Keratinocyte (primary cell): ENCODE measurements around the gene NF1. TPM values are rescaled to one million over a fixed set of nuclear protein-coding genes. Genes with fewer than 3 reads are reported as not detected.
"Not testable (repeated sequence)": the region's sequence is repeated elsewhere in the genome, so short reads cannot be mapped to it uniquely, and the experiment has no call there.

Experiments used
- DNase-seq: peaks from one replicate; pipeline ENCODE4 v3.0.0-alpha.2; 2011; ENCODE audit warnings: low read depth, missing footprints, low spot score
- FAIRE-seq: peaks from 2 replicates; lab custom pipeline; 2011; peaks lifted over from hg19 to GRCh38; lab: Jason Lieb, UNC
- H2AFZ ChIP-seq: 2 replicates; pipeline ENCODE4 v1.6.0; 2012; ENCODE audit warnings: low read length, control low read depth, inconsistent platforms; ENCODE audit not compliant: control insufficient read depth
- H3K27ac ChIP-seq: 2 replicates; pipeline ENCODE4 v1.5.1; 2011; ENCODE audit warnings: low read length; ENCODE audit not compliant: control insufficient read depth, insufficient read depth
- H3K27me3 ChIP-seq: 3 replicates; pipeline ENCODE4 v1.6.0; 2011; ENCODE audit warnings: low read length; ENCODE audit not compliant: control insufficient read depth, insufficient read depth; ENCODE audit errors: extremely low read depth
- H3K36me3 ChIP-seq, 2 experiments: 2 replicates in 1 of 2; 3 replicates in 1 of 2; pipeline ENCODE4 v1.5.1; 2011; ENCODE audit warnings: low read length in 2 of 2, mild to moderate bottlenecking in 1 of 2; ENCODE audit not compliant: control insufficient read depth in 2 of 2, insufficient read depth in 2 of 2; ENCODE audit errors: extremely low read depth in 1 of 2
- H3K4me1 ChIP-seq: 3 replicates; pipeline ENCODE4 v1.5.1; 2011; ENCODE audit warnings: low read length; ENCODE audit not compliant: control insufficient read depth, insufficient read depth; ENCODE audit errors: extremely low read depth
- H3K4me2 ChIP-seq: 3 replicates; pipeline ENCODE4 v1.6.0; 2011; ENCODE audit warnings: low read depth, low read length; ENCODE audit not compliant: control insufficient read depth, insufficient read depth; ENCODE audit errors: extremely low read depth
- H3K4me3 ChIP-seq, 3 experiments: fragments of 200-600 bp in 1 of 3; sonication (generic) in 1 of 3; 2 replicates in 2 of 3; 3 replicates in 1 of 3; pipeline ENCODE4 v1.5.1; 2011 to 2016; ENCODE audit warnings: low read length in 3 of 3, mild to moderate bottlenecking in 3 of 3, control low read depth in 2 of 3, inconsistent platforms in 1 of 3, low read depth in 1 of 3, mixed read lengths in 1 of 3, mixed run types in 1 of 3, moderate library complexity in 1 of 3; ENCODE audit not compliant: control insufficient read depth in 2 of 3, insufficient read depth in 2 of 3; ENCODE audit errors: extremely low read depth in 1 of 3
- H3K79me2 ChIP-seq: 2 replicates; pipeline ENCODE4 v1.6.0; 2012; ENCODE audit warnings: low read length; ENCODE audit not compliant: control insufficient read depth, insufficient read depth
- H3K9ac ChIP-seq: 3 replicates; pipeline ENCODE4 v1.6.0; 2011; ENCODE audit warnings: low read length; ENCODE audit not compliant: control insufficient read depth, insufficient read depth; ENCODE audit errors: extremely low read depth
- H3K9me1 ChIP-seq: 3 replicates; pipeline ENCODE4 v1.6.0; 2011; ENCODE audit warnings: low read length; ENCODE audit not compliant: control insufficient read depth, insufficient read depth; ENCODE audit errors: extremely low read depth
- H3K9me3 ChIP-seq: 2 replicates; pipeline ENCODE4 v1.5.1; 2012; ENCODE audit warnings: low read depth, low read length; ENCODE audit not compliant: control insufficient read depth
- H4K20me1 ChIP-seq: 3 replicates; pipeline ENCODE4 v1.6.0; 2011; ENCODE audit warnings: low read length; ENCODE audit not compliant: control insufficient read depth, insufficient read depth; ENCODE audit errors: extremely low read depth
- EZH2 ChIP-seq: IDR thresholded peaks from one replicate; pipeline ENCODE4 v1.6.1; 2012; ENCODE audit warnings: inconsistent platforms, mild to moderate bottlenecking, low read length, moderate library complexity
- dilution Hi-C: fragments of 300-500 bp; cut with MboI; formaldehyde crosslinking; loops from one replicate; pipeline ENCODE4 v1.7.0; 2020; ENCODE audit warnings: low sequenced_read_pairs; ENCODE audit not compliant: extremely low pct_ligation_motif_present
- polyA plus RNA-seq, 5 experiments: library from polyadenylated mRNA; depleted of rRNA in 3 of 5; stranded (reverse) in 3 of 5; stranded (forward) in 1 of 5; unstranded in 1 of 5; fragments of >200 nt; gene quantifications; 1 replicate in 1 of 5; 2 replicates in 3 of 5; 3 replicates in 1 of 5; pipeline versions ENCODE4 v1.2.1 to v1.2.3, GENCODE V29; 2011 to 2012; ENCODE audit warnings: missing spikeins in 2 of 5, low read depth in 1 of 5, low replicate concordance in 1 of 5
- TF ChIP-seq, protein P1 (sequence below), 3 experiments: IDR thresholded peaks in 1 of 3; conservative IDR thresholded peaks in 1 of 3; optimal IDR thresholded peaks in 1 of 3; 2 replicates in 2 of 3; 3 replicates in 1 of 3; pipeline versions ENCODE3 to v1.5.1; 2011; ENCODE audit warnings: low read length in 3 of 3, mild to moderate bottlenecking in 3 of 3, moderate library complexity in 2 of 3, control low read depth in 1 of 3, inconsistent platforms in 1 of 3; ENCODE audit not compliant: insufficient read depth in 2 of 3; ENCODE audit errors: extremely low read depth in 1 of 3

NF1 gene
- polyA plus RNA-seq, 1 donor (not counting 4 experiments of a cell fraction or from before 2014, with no cell fraction given): 26.7 TPM

- H3K27me3 ChIP-seq: no peaks in the 10 kb centered on the region
- TF ChIP-seq EZH2: no peak
- TF ChIP-seq, protein P1, sequence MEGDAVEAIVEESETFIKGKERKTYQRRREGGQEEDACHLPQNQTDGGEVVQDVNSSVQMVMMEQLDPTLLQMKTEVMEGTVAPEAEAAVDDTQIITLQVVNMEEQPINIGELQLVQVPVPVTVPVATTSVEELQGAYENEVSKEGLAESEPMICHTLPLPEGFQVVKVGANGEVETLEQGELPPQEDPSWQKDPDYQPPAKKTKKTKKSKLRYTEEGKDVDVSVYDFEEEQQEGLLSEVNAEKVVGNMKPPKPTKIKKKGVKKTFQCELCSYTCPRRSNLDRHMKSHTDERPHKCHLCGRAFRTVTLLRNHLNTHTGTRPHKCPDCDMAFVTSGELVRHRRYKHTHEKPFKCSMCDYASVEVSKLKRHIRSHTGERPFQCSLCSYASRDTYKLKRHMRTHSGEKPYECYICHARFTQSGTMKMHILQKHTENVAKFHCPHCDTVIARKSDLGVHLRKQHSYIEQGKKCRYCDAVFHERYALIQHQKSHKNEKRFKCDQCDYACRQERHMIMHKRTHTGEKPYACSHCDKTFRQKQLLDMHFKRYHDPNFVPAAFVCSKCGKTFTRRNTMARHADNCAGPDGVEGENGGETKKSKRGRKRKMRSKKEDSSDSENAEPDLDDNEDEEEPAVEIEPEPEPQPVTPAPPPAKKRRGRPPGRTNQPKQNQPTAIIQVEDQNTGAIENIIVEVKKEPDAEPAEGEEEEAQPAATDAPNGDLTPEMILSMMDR (optimal IDR thresholded peaks at IDR 0.05 in 1 of 3, IDR thresholded peaks at IDR 0.05 in 1 of 3, conservative IDR thresholded peaks at IDR 0.05 in 1 of 3; ENCODE audit: extremely low read depth in 1 of 3, insufficient read depth in 2 of 3, low read length in 3 of 3): no peak
- no peaks in the 10 kb centered on the region for H3K79me2 ChIP-seq
- dilution Hi-C loops: no loop called here
- no peak overlapping the region for H3K9ac ChIP-seq
- no peaks in the 10 kb centered on the region for H3K9me1 ChIP-seq
- no peaks in the 10 kb centered on the region for H3K9me3 ChIP-seq
- H4K20me1 ChIP-seq: no peaks in the 10 kb centered on the region
- H3K4me2 ChIP-seq: no peak overlapping the region
- no peak overlapping the region for H3K4me3 ChIP-seq
- no peak overlapping the region for H3K27ac ChIP-seq
- no peaks in the 10 kb centered on the region for H3K36me3 ChIP-seq
- DNase-seq (no peak), FAIRE-seq (no peak)
- H2AFZ ChIP-seq: no peak overlapping the region
- peaks cover 17% of the 10 kb centered on the region for H3K4me1 ChIP-seq
Measured at GRCh38 chr17:31310886-31311285, 216.1 kb downstream of the NF1 start.

DNA sequence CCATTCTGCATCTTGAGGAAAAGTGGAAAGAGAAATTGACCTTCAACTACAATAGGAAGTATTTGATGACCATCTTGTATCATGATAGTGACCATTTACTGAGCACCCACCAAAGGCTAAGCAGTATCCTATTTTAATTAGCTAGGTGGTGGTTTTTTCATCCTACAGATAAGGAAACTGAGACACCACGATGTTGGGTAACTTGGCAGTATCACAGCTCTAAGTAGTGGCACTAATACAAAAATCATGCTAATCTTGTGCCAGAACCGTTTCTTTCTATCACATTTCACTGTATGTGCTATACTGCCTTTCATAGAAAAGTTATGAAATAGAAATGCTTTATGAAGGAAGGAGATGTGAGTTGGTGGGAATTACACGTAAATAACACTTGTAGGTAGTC, 216.7 kb downstream of the NF1 start:
- Histone ChIP-seq H3K4me1 (peaks cover 17% of the 10 kb centered on the region), H3K36me3 (no peaks in the 10 kb centered on the region), H3K9me1 (no peaks in the 10 kb centered on the region), H3K9ac (no peak overlapping the region), H3K79me2 (no peaks in the 10 kb centered on the region), H3K27me3 (no peaks in the 10 kb centered on the region), H3K4me2 (no peak overlapping the region), H3K9me3 (no peaks in the 10 kb centered on the region), H4K20me1 (no peaks in the 10 kb centered on the region), H2AFZ (no peak overlapping the region), H3K27ac (no peak overlapping the region), H3K4me3 (no peak overlapping the region)
- FAIRE-seq: no peak
- no peak for TF ChIP-seq EZH2
- TF ChIP-seq, protein P1 (optimal IDR thresholded peaks at IDR 0.05 in 1 of 3, IDR thresholded peaks at IDR 0.05 in 1 of 3, conservative IDR thresholded peaks at IDR 0.05 in 1 of 3; ENCODE audit: extremely low read depth in 1 of 3, insufficient read depth in 2 of 3, low read length in 3 of 3): no peak
- no peak for DNase-seq
- dilution Hi-C loops: no loop called here

GRCh38 chr17:31312223-31312622, 217.4 kb downstream of the NF1 start:
- H3K4me3 ChIP-seq, H3K36me3 ChIP-seq, H3K9ac ChIP-seq, H3K4me2 ChIP-seq, H4K20me1 ChIP-seq, FAIRE-seq, H2AFZ ChIP-seq, H3K27me3 ChIP-seq, H3K9me3 ChIP-seq, H3K9me1 ChIP-seq, dilution Hi-C loops, H3K79me2 ChIP-seq, H3K27ac ChIP-seq, DNase-seq: not testable (repeated sequence)
- H3K4me1 ChIP-seq: peaks cover 17% of the 10 kb centered on the region
